GM18519 (cell line): ENCODE results near the gene ADAM22.

ENCODE experiments used
- ATAC-seq: cut with Tn5 transposase; IDR thresholded peaks from one replicate; pipeline ENCODE4 v1.9.1; 2021; ENCODE audit warnings: mild to moderate bottlenecking, moderate library complexity; ENCODE audit not compliant: unreplicated experiment, low FRiP score

The ADAM22 gene

DNA sequence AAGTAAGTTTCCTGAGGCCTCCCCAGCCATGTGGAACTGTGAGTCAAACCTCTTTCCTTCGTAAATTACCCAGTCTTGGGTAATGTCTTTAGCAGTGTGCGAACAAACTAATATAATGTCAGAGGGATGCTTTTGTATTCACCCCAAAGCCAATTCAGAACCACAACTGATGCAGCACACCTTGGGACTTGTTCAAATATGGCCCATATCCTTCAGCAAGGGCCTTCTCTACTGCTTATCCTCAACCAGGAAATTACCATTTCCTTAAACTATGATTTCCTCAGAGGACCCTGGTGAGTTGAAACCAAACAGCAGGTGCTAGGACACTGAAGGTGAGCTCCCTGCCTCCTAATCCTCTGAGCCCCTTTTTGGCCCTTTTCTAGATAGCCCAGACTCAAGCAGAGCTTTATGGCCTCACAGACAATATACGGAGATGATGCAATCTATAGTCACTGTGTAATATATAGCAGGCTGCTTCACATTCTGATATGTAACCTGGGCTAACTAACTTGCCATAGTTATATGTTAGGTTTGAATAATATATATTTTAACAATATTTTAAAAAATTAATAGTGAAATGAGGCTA is 270.6 kb downstream of the ADAM22 start:
- no peak for ATAC-seq

GRCh38 chr7:88205179-88205578 is 271.1 kb downstream of the ADAM22 start:
- ATAC-seq, result no peak

- ATAC-seq, result no peak
These were observed 272.2 kb downstream of the ADAM22 start for GRCh38 chr7:88206254-88206653.

DNA sequence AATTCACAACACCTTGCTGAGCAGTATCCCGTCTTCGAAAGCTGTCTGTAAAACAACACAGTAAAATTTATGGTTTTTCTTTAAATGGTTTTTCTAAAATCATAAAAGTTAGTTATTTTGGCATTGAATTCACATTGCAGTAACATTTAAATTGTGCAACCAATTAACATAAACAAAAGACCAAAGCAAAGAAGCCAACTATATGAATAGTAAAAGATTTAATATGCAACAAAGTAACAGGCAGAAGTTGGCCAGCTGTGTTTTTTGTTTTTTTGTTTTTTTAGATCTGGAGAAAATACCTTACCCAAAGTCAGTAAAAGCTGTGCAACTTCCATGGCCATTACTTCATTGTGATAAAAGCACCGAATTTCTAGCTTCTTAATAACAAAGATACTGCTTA is 274.5 kb downstream of the ADAM22 start:
- no peak for ATAC-seq

GRCh38 chr7:88212918-88213317 is 278.9 kb downstream of the ADAM22 start:
- no peak for ATAC-seq

- no peak for ATAC-seq
These were observed 280.4 kb downstream of the ADAM22 start for GRCh38 chr7:88214456-88214855.

DNA sequence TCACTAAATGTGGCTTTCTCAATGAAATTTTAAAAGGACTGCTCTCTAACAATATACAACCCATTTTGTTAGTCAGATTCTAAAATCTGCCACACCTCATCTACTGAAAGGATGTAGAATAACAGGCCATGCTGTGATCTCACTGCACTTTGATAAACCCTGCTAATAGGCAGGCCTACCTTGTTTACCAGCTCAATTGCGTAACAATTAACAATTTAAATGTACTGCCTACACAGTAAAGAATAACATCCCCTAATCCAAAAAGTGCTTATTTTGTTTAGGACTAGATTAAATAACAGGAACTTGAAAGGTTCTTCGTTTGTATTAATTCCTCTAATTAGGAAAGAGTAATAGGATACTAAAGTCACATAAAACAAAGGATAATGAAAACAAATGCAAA is 281.2 kb downstream of the ADAM22 start:
- no peak for ATAC-seq

DNA sequence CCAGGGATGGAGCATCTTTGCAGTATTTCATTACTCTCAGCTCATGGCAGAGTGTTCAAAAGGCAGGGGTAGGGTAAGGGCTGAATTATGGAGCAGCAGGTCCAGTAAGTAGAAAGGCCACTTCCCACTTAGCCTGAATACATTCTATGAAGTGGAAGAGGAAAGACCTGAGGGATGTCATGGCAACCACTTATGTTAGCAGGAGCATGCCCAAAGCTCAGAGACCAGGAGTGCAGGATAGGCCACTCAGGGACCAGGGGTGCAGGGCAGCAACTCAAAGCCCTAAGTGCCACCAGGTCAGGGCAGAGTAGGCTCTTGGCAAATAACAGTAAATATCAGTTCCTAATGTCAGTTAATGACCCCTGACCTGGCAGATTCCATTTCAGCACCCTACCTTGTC is 282.2 kb downstream of the ADAM22 start:
- no peak for ATAC-seq

- peak; percentile 72 for ATAC-seq
These were observed 283.8 kb downstream of the ADAM22 start for GRCh38 chr7:88217675-88218428.

- ATAC-seq, result no peak
These were observed 284.3 kb downstream of the ADAM22 start for GRCh38 chr7:88218429-88218745.

DNA sequence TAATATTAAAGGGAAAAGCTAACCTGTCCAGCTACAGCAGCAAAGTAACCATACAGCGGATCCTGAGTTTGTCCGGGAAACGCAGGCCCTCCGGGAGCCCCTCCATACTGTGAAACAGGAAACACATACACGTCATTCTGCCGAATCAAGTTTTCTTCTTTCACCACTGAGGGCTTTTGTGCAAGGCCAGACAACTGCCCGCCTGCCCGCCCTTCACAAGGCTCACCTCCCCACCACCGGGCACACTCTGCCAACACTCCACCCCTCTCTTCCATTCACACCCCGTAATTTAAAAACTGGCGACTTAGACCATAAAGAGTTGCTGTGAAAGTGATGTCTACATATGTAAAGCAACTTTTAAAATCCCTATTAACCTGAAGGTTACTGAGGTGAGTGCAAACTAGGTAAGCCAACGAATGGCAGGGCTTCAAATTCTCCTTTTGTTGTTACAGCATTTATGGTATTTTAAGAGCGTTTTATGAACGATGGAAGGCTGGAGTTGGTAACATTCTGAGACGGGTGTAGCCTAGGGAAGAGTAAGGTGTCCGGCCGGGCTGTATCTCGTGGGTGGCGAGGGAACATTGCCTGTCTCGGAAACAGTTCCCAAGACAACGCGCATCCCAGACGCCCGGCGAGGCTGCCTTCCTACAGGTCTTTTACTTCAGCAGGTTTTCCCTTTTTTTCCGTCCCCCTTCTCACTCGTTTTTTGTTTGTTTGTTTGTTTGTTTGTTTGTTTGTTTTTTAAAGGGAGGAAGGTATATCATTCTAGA is 285.0 kb downstream of the ADAM22 start:
- ATAC-seq, result no peak

DNA sequence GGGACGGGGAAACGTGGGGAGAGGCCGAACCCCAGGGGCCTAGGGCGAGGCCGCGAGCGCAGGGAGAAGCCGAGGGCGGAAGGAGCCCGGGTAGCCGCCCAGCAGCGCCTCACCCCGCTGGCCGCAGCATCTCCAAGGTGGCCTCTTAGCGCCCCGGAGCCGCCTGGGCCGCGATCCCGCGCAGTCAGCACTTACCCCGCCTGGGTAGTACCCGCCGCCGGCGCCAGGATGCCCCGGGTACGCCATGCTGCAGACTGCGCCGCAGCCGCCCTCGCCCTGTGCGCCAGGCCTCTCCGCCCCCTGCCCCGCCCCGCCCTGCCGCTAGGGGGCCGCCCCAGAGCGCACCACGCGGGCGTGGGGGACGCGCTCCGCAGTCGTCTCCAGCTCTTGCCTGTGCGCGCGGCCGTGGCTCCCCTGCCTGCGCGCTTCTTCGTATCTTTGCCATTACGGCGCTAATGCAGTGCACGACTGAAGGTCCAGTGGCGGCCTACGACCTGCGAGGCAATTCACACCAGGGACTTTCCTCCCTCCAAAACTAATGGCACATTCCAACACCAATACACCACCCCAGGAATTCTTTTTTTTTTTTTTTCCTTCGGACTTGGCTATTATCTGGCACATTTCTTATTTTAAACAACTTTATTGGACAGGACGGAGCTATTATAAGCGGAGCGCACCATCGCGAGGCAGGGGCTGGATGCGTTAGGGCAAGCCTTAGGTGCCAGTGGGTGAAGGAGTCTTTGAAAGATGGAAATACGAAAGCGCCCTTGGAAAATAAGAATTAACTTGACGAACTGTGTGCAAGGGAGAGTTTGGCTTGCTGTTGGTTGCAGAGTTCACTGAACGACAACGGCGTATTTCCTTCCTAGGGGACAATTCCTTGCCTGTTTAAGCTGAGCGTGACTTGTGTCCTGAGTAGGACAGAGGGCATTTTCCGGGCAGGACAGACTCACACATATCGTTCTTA is 286.0 kb downstream of the ADAM22 start, which contains the start of gene SRI:
Gene SRI (minus strand): TSS at position 258 of the 967 bp plus-strand sequence. CDS start 12 bp downstream, at position 246.
- ATAC-seq, result peak; percentile 58

- no peak for ATAC-seq
These were observed 289.2 kb downstream of the ADAM22 start for GRCh38 chr7:88223265-88223664.

GRCh38 chr7:88224601-88225275 is 290.7 kb downstream of the ADAM22 start:
- no peak for ATAC-seq

- no peak for ATAC-seq
These were observed 292.1 kb downstream of the ADAM22 start for GRCh38 chr7:88226201-88226600.

DNA sequence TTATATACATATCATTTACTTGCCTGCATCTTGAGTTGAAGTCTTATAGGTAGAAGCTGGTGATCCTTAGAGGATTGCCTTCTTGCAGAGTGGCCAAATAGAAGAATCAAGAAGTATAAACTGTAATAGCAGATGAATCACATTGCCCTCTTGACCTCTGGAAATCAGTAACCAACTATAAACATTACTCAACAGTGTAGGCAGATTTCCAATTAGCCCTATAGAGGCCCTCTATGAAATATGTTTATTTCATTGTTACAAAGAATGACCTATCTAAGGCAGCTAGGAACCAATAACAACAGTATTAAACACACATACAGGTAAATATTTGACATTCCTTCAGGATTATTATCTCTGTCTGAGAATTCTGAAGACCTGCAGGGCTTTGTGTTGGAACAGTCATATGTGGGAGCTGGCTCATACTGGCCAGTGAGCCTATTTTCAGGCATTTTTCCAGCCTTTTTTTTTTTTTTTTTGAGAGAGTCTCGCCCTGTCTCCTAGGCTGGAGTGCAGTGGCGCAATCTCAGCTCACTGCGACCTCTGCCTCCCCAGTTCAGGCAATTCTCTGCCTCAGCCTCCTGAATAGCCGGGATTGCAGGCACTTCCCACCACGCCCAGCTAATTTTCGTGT is 292.9 kb downstream of the ADAM22 start:
- ATAC-seq, result no peak

DNA sequence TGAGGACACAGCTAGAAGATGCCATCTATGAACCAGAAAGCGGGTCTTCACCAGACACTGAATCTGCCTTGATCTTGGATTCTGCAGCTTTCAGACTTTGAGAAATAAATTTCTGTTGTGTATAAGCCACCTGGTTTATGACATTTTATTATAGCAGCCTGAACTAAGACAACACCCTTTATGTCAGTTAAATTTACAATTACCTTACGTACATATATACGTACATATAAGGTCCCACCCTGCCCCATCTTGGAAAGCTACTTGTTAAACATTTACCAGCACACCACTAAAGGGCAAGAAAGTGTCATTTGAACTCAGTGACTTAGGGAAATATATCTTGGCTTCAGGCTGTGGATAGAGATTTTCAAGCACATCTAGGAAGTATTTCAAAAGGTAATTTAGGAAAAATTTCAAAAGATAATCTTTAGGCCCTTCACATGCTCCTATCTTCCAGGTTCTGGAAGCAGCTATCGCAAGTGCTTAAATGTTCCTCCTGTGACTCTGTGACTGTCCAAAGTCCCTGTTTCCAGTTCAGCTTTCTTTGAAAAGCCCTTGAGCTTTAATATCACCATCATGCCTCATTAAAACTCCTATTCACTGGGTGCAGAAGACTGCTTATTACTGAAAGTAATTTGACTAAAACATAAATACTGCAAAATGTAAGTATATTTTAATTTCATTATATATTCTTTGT is 295.4 kb downstream of the ADAM22 start:
- no peak for ATAC-seq

- ATAC-seq, result no peak
These were observed 296.6 kb downstream of the ADAM22 start for GRCh38 chr7:88230646-88231045.

DNA sequence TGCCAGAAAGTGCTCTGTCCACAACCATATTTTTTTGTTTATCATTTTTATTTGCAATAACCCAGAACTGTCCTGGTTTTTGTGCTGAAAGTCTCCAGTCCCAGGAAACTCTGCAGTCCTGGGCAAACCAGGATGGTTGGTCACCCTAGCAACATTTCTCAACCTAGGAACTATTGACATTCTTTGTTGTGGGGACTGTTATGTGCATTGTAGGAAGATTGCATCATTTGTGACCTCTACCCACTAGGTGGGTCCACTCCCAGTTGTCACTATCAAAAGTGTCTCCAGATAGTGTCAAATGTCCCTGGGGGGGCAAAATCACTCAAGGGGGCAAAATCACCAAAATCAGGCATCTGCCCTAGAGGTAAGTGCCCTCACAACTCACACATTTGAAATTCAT is 299.8 kb downstream of the ADAM22 start:
- no peak for ATAC-seq
